ENCODE results near the gene ADK. TPM values are rescaled to one million over a fixed set of nuclear protein-coding genes. Genes with fewer than 3 reads are reported as not detected.

The ADK gene
- polyA plus RNA-seq, result 10 to 100 TPM; 27.3 to 45.2 TPM

DNA sequence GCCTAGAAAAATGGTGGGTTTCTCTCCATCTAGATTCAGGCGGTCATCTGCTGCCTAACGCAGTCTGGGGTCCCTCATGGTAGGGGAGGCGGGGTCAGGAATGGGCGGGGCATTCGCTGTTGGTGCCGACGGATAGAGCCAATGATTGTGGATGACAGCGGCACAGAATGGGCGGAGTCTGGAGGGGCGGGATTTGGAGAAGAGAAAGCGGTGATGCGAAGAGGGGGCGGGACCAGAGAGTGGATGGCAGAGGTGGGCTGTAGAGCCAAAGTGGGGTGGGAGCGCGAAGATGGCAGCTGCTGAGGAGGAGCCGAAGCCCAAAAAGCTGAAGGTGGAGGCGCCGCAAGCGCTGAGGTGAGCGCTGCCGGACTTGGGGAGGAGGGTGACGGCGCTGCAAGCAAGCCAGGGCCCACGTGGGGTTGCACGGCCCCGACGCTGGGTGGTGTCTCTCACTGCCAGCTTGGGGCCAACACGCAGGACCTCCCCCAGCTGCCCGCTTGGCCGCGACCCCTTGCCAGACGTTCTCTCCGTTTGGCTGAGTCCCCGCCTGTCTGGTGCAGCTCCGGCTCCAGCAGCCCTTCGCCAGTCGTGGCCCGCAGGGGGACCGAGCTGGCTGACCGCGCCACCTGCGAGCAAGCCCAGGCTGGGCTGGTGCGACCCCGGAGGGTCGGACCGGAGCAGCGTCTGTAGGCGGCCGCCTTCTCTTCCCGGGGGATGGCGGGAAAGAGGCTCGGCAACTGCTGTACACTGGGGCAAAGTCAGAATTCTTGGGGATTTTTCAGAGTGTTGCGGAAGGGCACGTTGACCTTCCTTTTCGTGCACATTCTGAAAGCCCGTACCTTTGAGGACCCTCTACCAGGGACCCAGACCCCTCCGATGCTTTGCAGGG lies at the start of gene ADK:
TSS of gene ADK (plus strand) at position 232 of the 889 bp plus-strand sequence. CDS start at position 290, 58 bp downstream.
- H3K4me3 ChIP-seq (ENCODE audit: low read depth in 1 of 2, low read length in 2 of 2), result peak within 1 kb of the TSS; percentile 89 to 100
- peaks cover 0 to 5% of the 10 kb centered on the region in 2 donors for H3K9me3 ChIP-seq (ENCODE audit: control insufficient read depth in 2 of 2, insufficient read depth in 1 of 2, low read depth in 1 of 2, low read length in 1 of 2)
- peak within 1 kb of the TSS; percentile 78 to 92 for H3K27ac ChIP-seq (ENCODE audit: low read depth in 2 of 2, low read length in 1 of 2)
- H3K36me3 ChIP-seq (ENCODE audit: control insufficient read depth in 2 of 2, insufficient read depth in 2 of 2, low read length in 1 of 2), result no peaks in the 10 kb centered on the region
- 0 to 1% methylated on average over 51 to 57 of the region's 57 CpGs for WGBS, 2 donors
- H3K27me3 ChIP-seq (ENCODE audit: control insufficient read depth in 1 of 2, insufficient read depth in 2 of 2, low read length in 2 of 2), result no peaks in the 10 kb centered on the region
- no peaks in the 10 kb centered on the region for H3K4me1 ChIP-seq (ENCODE audit: control insufficient read depth in 2 of 2, insufficient read depth in 2 of 2, low read length in 1 of 2)

DNA sequence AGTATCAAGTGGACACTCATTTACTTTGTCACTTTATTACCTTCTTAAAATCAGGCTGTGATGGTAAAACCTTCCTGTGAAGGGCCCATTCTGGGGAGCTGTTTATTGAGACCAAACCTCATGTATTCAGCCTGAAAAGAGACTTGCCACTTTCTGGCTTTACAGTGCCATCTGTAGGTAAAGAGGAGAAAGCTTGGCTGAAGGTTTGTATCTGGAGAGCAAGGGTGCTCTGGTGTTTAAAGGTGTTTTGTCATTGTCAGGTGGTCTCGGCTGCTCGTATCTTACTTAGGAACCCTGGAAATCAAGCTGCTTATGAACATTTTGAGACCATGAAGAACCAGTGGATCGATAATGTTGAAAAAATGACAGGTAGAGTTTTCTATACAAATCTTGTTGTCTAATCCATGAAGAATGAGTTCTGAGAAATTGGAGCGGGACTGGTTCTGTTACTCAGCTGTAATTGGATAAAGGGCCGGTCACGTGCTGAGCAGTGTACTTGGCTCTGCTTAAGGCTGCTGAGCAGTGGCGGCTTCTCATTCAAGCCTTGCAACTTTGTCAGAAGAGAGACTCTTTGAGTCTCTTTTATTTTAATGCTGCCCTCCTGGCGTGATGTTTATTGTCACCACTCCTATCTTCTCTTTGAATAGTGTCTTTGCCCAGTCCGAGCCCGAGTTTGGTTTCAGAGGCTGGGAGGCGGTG lies 47.3 kb upstream of the ADK start:
- Histone ChIP-seq H3K9me3 (ENCODE audit: control insufficient read depth in 2 of 2, insufficient read depth in 1 of 2, low read depth in 1 of 2, low read length in 1 of 2) (no peaks in the 10 kb centered on the region), H3K36me3 (ENCODE audit: control insufficient read depth in 2 of 2, insufficient read depth in 2 of 2, low read length in 1 of 2) (peaks cover 16 to 25% of the 10 kb centered on the region in 2 donors), H3K27ac (ENCODE audit: low read depth in 2 of 2, low read length in 1 of 2) (no peak overlapping the region), H3K27me3 (ENCODE audit: control insufficient read depth in 1 of 2, insufficient read depth in 2 of 2, low read length in 2 of 2) (no peaks in the 10 kb centered on the region), H3K4me3 (ENCODE audit: low read depth in 1 of 2, low read length in 2 of 2) (no peak overlapping the region), H3K4me1 (ENCODE audit: control insufficient read depth in 2 of 2, insufficient read depth in 2 of 2, low read length in 1 of 2) (peaks cover 0 to 5% of the 10 kb centered on the region in 2 donors)
- WGBS, 2 donors, result 79 to 85% methylated on average over 11 of the region's 11 CpGs

GRCh38 chr10:74104480-74104879 lies 46.5 kb upstream of the ADK start:
- Histone ChIP-seq H3K27me3 (ENCODE audit: control insufficient read depth in 1 of 2, insufficient read depth in 2 of 2, low read length in 2 of 2) (no peaks in the 10 kb centered on the region), H3K4me1 (ENCODE audit: control insufficient read depth in 2 of 2, insufficient read depth in 2 of 2, low read length in 1 of 2) (peaks cover 0 to 5% of the 10 kb centered on the region in 2 donors), H3K4me3 (ENCODE audit: low read depth in 1 of 2, low read length in 2 of 2) (no peak overlapping the region), H3K27ac (ENCODE audit: low read depth in 2 of 2, low read length in 1 of 2) (no peak overlapping the region), H3K36me3 (ENCODE audit: control insufficient read depth in 2 of 2, insufficient read depth in 2 of 2, low read length in 1 of 2) (peaks cover 18 to 30% of the 10 kb centered on the region in 2 donors), H3K9me3 (ENCODE audit: control insufficient read depth in 2 of 2, insufficient read depth in 1 of 2, low read depth in 1 of 2, low read length in 1 of 2) (no peaks in the 10 kb centered on the region)
- 91 to 92% methylated on average over 5 of the region's 5 CpGs for WGBS, 2 donors

DNA sequence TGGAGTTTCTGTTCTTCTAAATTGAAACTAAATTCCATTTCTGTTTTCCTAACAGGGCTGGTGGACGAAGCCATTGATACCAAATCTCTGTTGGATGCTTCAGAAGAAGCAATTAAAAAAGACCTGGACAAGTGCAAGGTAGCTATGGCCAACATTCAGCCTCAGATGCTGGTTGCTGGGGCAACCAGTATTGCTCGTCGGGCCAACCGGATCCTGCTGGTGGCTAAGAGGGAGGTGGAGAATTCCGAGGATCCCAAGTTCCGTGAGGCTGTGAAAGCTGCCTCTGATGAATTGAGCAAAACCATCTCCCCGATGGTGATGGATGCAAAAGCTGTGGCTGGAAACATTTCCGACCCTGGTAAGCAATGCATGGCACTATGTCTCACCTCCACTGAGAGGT lies 46.0 kb upstream of the ADK start:
- H3K9me3 ChIP-seq (ENCODE audit: control insufficient read depth in 2 of 2, insufficient read depth in 1 of 2, low read depth in 1 of 2, low read length in 1 of 2), result no peaks in the 10 kb centered on the region
- 89 to 92% methylated on average over 8 of the region's 8 CpGs for WGBS, 2 donors
- H3K36me3 ChIP-seq (ENCODE audit: control insufficient read depth in 2 of 2, insufficient read depth in 2 of 2, low read length in 1 of 2), result peaks cover 19 to 30% of the 10 kb centered on the region in 2 donors
- peaks cover 0 to 5% of the 10 kb centered on the region in 2 donors for H3K4me1 ChIP-seq (ENCODE audit: control insufficient read depth in 2 of 2, insufficient read depth in 2 of 2, low read length in 1 of 2)
- no peaks in the 10 kb centered on the region for H3K27me3 ChIP-seq (ENCODE audit: control insufficient read depth in 1 of 2, insufficient read depth in 2 of 2, low read length in 2 of 2)
- no peak overlapping the region for H3K27ac ChIP-seq (ENCODE audit: low read depth in 2 of 2, low read length in 1 of 2)
- H3K4me3 ChIP-seq (ENCODE audit: low read depth in 1 of 2, low read length in 2 of 2), result no peak overlapping the region

DNA sequence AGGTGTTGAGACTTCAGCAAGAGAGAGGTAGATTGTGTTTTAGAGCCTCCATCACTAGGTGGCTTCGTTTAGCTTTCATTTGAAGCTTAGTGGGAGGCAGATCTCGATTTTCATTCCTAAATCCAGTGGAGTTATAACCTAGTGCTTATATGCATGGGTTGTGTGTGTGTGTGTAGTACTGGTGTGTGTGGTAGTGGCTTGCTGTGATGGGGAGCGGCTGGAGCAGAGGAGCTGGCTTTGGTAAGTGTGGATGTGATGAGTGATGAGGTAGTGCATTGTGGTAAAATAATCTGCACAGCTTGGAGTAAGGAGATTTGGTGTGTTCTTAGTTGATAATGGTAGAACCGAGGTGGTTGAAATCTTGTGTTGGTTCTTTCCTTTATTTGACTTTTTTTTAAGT lies 43.6 kb upstream of the ADK start:
- H3K4me3 ChIP-seq (ENCODE audit: low read depth in 1 of 2, low read length in 2 of 2), result no peak overlapping the region
- H3K9me3 ChIP-seq (ENCODE audit: control insufficient read depth in 2 of 2, insufficient read depth in 1 of 2, low read depth in 1 of 2, low read length in 1 of 2), result no peaks in the 10 kb centered on the region
- peaks cover 16 to 39% of the 10 kb centered on the region in 2 donors for H3K36me3 ChIP-seq (ENCODE audit: control insufficient read depth in 2 of 2, insufficient read depth in 2 of 2, low read length in 1 of 2)
- no peaks in the 10 kb centered on the region for H3K27me3 ChIP-seq (ENCODE audit: control insufficient read depth in 1 of 2, insufficient read depth in 2 of 2, low read length in 2 of 2)
- 67 to 74% methylated on average over 4 of the region's 4 CpGs for WGBS, 2 donors
- peaks cover 0 to 7% of the 10 kb centered on the region in 2 donors for H3K4me1 ChIP-seq (ENCODE audit: control insufficient read depth in 2 of 2, insufficient read depth in 2 of 2, low read length in 1 of 2)
- H3K27ac ChIP-seq (ENCODE audit: low read depth in 2 of 2, low read length in 1 of 2), result no peak overlapping the region

GRCh38 chr10:74109452-74109851 lies 41.6 kb upstream of the ADK start:
- H3K9me3 ChIP-seq (ENCODE audit: control insufficient read depth in 2 of 2, insufficient read depth in 1 of 2, low read depth in 1 of 2, low read length in 1 of 2), result no peaks in the 10 kb centered on the region
- no peak overlapping the region for H3K27ac ChIP-seq (ENCODE audit: low read depth in 2 of 2, low read length in 1 of 2)
- H3K4me3 ChIP-seq (ENCODE audit: low read depth in 1 of 2, low read length in 2 of 2), result no peak overlapping the region
- peaks cover 9 to 46% of the 10 kb centered on the region in 2 donors for H3K36me3 ChIP-seq (ENCODE audit: control insufficient read depth in 2 of 2, insufficient read depth in 2 of 2, low read length in 1 of 2)
- H3K4me1 ChIP-seq (ENCODE audit: control insufficient read depth in 2 of 2, insufficient read depth in 2 of 2, low read length in 1 of 2), result peaks cover 0 to 16% of the 10 kb centered on the region in 2 donors
- no peaks in the 10 kb centered on the region for H3K27me3 ChIP-seq (ENCODE audit: control insufficient read depth in 1 of 2, insufficient read depth in 2 of 2, low read length in 2 of 2)

DNA sequence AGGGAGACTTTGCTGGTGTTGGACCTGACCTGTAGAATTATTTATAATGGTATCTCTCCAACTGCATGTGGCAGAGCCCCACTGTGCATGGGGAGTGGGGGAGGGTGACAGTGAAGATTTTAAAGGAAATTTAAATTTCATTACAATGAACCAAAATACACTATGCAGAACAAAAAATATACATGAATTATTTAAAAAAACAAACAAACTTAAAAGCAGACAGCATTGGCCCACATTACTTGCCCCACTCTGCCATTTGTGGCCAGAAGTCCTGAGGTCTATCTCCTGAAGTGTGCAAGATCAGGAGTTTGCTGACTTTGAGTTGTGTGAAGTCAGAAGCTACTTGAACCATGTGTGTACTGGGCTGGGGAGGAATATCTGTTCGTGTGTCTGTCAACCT lies 40.9 kb upstream of the ADK start:
- WGBS, 2 donors, result 80 to 86% methylated on average over 1 of the region's 1 CpG
- H3K4me1 ChIP-seq (ENCODE audit: control insufficient read depth in 2 of 2, insufficient read depth in 2 of 2, low read length in 1 of 2), result peaks cover 0 to 16% of the 10 kb centered on the region in 2 donors
- no peaks in the 10 kb centered on the region for H3K9me3 ChIP-seq (ENCODE audit: control insufficient read depth in 2 of 2, insufficient read depth in 1 of 2, low read depth in 1 of 2, low read length in 1 of 2)
- H3K4me3 ChIP-seq (ENCODE audit: low read depth in 1 of 2, low read length in 2 of 2), result no peak overlapping the region
- peaks cover 7 to 47% of the 10 kb centered on the region in 2 donors for H3K36me3 ChIP-seq (ENCODE audit: control insufficient read depth in 2 of 2, insufficient read depth in 2 of 2, low read length in 1 of 2)
- no peak overlapping the region for H3K27ac ChIP-seq (ENCODE audit: low read depth in 2 of 2, low read length in 1 of 2)
- H3K27me3 ChIP-seq (ENCODE audit: control insufficient read depth in 1 of 2, insufficient read depth in 2 of 2, low read length in 2 of 2), result no peaks in the 10 kb centered on the region

DNA sequence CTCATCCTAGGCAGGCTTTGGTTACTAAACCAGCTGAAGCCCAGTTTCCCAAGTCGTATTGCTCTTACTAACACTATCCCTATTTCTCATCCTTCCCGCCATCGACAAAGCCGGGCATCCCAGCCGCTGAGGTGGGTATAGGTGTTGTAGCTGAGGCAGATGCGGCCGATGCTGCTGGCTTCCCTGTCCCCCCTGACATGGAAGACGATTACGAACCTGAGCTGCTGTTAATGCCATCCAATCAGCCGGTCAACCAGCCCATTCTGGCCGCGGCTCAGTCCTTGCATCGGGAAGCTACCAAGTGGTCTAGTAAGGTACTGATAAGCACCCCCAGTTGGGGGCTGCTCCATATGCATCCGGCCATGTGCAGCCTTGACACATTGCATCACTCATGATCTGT lies 39.2 kb upstream of the ADK start:
- Histone ChIP-seq H3K27me3 (ENCODE audit: control insufficient read depth in 1 of 2, insufficient read depth in 2 of 2, low read length in 2 of 2) (no peaks in the 10 kb centered on the region), H3K36me3 (ENCODE audit: control insufficient read depth in 2 of 2, insufficient read depth in 2 of 2, low read length in 1 of 2) (peaks cover 7 to 44% of the 10 kb centered on the region in 2 donors), H3K4me1 (ENCODE audit: control insufficient read depth in 2 of 2, insufficient read depth in 2 of 2, low read length in 1 of 2) (peaks cover 0 to 14% of the 10 kb centered on the region in 2 donors), H3K9me3 (ENCODE audit: control insufficient read depth in 2 of 2, insufficient read depth in 1 of 2, low read depth in 1 of 2, low read length in 1 of 2) (no peaks in the 10 kb centered on the region), H3K27ac (ENCODE audit: low read depth in 2 of 2, low read length in 1 of 2) (no peak overlapping the region), H3K4me3 (ENCODE audit: low read depth in 1 of 2, low read length in 2 of 2) (no peak overlapping the region)
- 97% methylated on average over 14 of the region's 14 CpGs for WGBS, 2 donors

- Histone ChIP-seq H3K27me3 (ENCODE audit: control insufficient read depth in 1 of 2, insufficient read depth in 2 of 2, low read length in 2 of 2) (no peaks in the 10 kb centered on the region), H3K4me3 (ENCODE audit: low read depth in 1 of 2, low read length in 2 of 2) (no peak overlapping the region), H3K36me3 (ENCODE audit: control insufficient read depth in 2 of 2, insufficient read depth in 2 of 2, low read length in 1 of 2) (peaks cover 16 to 49% of the 10 kb centered on the region in 2 donors), H3K27ac (ENCODE audit: low read depth in 2 of 2, low read length in 1 of 2) (peak overlapping the region; percentile 26 to 33), H3K9me3 (ENCODE audit: control insufficient read depth in 2 of 2, insufficient read depth in 1 of 2, low read depth in 1 of 2, low read length in 1 of 2) (no peaks in the 10 kb centered on the region), H3K4me1 (ENCODE audit: control insufficient read depth in 2 of 2, insufficient read depth in 2 of 2, low read length in 1 of 2) (peaks cover 0 to 10% of the 10 kb centered on the region in 2 donors)
- WGBS, 2 donors, result 42 to 55% methylated on average over 1 of the region's 1 CpG
Measured at GRCh38 chr10:74113546-74113945, 37.5 kb upstream of the ADK start.
